B cell (primary cell): ENCODE results near the gene FGD4.

Experiments used
- EZH2 ChIP-seq: IDR thresholded peaks from 2 replicates; pipeline ENCODE4 v1.6.1; 2012; ENCODE audit warnings: borderline replicate concordance, low read depth, mild to moderate bottlenecking, moderate library complexity, low read length; ENCODE audit not compliant: insufficient read depth, poor library complexity, severe bottlenecking
- TF ChIP-seq, protein P1 (sequence below): fragments of 200-600 bp; IDR thresholded peaks from one replicate; pipeline ENCODE4 v1.8.0; 2022; ENCODE audit warnings: antibody characterized with exemption, mild to moderate bottlenecking

DNA sequence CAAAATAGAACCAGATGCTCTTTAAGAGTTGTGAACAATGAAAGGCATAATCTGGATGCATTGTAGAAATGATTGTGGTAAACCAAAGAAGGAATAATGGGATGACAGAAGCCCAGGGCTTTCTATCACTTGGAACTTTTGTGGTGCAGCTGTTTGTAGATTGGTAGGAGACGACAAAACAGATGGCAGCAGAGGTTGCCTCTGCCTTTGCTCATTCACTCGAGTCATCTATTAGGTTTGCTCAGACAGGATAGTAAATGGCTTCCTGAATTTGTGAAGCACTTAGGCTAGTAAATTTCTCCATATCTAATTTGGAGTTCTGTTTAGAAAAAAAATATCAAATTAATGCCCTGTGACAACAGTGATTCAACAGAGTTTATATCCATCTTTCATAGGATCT is 78.4 kb downstream of the FGD4 start:
- TF ChIP-seq, protein P1, sequence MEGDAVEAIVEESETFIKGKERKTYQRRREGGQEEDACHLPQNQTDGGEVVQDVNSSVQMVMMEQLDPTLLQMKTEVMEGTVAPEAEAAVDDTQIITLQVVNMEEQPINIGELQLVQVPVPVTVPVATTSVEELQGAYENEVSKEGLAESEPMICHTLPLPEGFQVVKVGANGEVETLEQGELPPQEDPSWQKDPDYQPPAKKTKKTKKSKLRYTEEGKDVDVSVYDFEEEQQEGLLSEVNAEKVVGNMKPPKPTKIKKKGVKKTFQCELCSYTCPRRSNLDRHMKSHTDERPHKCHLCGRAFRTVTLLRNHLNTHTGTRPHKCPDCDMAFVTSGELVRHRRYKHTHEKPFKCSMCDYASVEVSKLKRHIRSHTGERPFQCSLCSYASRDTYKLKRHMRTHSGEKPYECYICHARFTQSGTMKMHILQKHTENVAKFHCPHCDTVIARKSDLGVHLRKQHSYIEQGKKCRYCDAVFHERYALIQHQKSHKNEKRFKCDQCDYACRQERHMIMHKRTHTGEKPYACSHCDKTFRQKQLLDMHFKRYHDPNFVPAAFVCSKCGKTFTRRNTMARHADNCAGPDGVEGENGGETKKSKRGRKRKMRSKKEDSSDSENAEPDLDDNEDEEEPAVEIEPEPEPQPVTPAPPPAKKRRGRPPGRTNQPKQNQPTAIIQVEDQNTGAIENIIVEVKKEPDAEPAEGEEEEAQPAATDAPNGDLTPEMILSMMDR: no peak
- TF ChIP-seq EZH2: no peak
